Measurements from ENCODE around the gene CSTPP1.

DNA sequence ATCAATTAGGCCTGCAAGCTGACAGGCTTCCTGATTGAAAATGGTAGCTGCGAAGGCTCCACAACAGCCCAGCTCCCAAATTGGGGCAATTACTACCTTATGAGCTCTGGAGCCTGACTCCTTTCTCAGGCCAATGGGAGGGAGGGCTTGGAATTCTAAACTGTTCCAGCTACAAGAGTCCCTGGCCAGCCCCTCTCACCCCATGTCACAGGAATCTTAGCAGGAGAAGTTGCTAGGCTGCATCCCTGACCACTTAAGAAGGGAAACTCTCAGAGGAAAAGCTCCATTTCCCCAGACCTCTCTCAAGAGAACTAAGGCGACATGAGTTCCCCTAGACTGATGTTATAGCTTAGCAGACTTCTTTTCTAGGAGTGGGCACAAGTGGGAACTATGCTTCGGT is 23.1 kb upstream of the CSTPP1 start:
- no peak for TF ChIP-seq EZH2 (IDR thresholded peaks at IDR 0.05; ENCODE audit: borderline replicate concordance, low read length)
- TF ChIP-seq, protein P1, sequence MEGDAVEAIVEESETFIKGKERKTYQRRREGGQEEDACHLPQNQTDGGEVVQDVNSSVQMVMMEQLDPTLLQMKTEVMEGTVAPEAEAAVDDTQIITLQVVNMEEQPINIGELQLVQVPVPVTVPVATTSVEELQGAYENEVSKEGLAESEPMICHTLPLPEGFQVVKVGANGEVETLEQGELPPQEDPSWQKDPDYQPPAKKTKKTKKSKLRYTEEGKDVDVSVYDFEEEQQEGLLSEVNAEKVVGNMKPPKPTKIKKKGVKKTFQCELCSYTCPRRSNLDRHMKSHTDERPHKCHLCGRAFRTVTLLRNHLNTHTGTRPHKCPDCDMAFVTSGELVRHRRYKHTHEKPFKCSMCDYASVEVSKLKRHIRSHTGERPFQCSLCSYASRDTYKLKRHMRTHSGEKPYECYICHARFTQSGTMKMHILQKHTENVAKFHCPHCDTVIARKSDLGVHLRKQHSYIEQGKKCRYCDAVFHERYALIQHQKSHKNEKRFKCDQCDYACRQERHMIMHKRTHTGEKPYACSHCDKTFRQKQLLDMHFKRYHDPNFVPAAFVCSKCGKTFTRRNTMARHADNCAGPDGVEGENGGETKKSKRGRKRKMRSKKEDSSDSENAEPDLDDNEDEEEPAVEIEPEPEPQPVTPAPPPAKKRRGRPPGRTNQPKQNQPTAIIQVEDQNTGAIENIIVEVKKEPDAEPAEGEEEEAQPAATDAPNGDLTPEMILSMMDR (IDR thresholded peaks at IDR 0.05; ENCODE audit: low read length), result no peak

All from OCI-LY1 (cell line).